ENCODE results near the gene LIN7A.

DNA sequence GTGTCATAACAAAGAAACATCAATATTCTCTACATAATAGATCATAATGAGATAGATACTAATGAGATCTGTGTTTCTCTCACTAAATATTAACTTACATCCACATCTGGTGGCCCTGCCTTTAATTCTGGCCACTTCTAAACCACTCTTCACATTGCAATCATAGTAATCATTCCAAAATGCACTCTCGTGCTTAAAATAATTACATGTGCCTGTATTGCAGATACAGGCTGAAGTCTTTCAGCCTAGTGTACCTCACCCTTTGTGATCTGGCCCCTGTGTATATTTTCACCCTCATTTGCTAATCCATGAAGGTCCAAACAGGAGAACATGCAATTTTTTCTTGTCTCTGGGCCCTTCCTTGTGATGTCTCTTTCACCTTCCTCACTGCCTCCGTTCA, 108.0 kb downstream of the LIN7A start:
- TF ChIP-seq, protein P1, sequence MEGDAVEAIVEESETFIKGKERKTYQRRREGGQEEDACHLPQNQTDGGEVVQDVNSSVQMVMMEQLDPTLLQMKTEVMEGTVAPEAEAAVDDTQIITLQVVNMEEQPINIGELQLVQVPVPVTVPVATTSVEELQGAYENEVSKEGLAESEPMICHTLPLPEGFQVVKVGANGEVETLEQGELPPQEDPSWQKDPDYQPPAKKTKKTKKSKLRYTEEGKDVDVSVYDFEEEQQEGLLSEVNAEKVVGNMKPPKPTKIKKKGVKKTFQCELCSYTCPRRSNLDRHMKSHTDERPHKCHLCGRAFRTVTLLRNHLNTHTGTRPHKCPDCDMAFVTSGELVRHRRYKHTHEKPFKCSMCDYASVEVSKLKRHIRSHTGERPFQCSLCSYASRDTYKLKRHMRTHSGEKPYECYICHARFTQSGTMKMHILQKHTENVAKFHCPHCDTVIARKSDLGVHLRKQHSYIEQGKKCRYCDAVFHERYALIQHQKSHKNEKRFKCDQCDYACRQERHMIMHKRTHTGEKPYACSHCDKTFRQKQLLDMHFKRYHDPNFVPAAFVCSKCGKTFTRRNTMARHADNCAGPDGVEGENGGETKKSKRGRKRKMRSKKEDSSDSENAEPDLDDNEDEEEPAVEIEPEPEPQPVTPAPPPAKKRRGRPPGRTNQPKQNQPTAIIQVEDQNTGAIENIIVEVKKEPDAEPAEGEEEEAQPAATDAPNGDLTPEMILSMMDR (conservative IDR thresholded peaks at IDR 0.05; ENCODE audit: low read length) = no peak
- TF ChIP-seq EZH2phosphoT487 (IDR thresholded peaks at IDR 0.05; ENCODE audit: borderline replicate concordance) = no peak
